Vagina (tissue), 2 donors: ENCODE data around the gene UXT. TPM values are rescaled to one million over a fixed set of nuclear protein-coding genes. Genes with fewer than 3 reads are reported as not detected.

Experiments
- DNase-seq, 2 donors: peaks; one replicate each; pipeline ENCODE4 v3.0.0-alpha.2; 2017; ENCODE audit errors: extremely low spot score in 2 of 2
- H3K27ac ChIP-seq: fragments of 200-600 bp; sonication (generic); one replicate; pipeline ENCODE4 v1.5.1; 2019
- H3K27me3 ChIP-seq: fragments of 200-600 bp; sonication (generic); one replicate; pipeline ENCODE4 v1.5.1; 2019
- H3K36me3 ChIP-seq, 2 donors: fragments of 200-600 bp; sonication (generic); one replicate each; pipeline ENCODE4 v1.5.1; 2017 to 2019
- H3K4me1 ChIP-seq: fragments of 200-600 bp; sonication (generic); one replicate; pipeline ENCODE4 v1.5.1; 2019
- H3K4me3 ChIP-seq, 2 donors: fragments of 200-600 bp; sonication (generic); 1 replicate in 1 of 2; 2 replicates in 1 of 2; pipeline ENCODE4 v1.5.1; 2016 to 2019
- H3K9me3 ChIP-seq: fragments of 200-600 bp; sonication (generic); one replicate; pipeline ENCODE4 v1.5.1; 2019
- CTCF ChIP-seq, 3 experiments: fragments of 450-650 bp in 2 of 3; fragments of 200-600 bp in 1 of 3; sonication (generic) in 1 of 3; IDR thresholded peaks; one replicate each; pipeline ENCODE4 v1.5.1; 2017 to 2019; ENCODE audit warnings: antibody characterized with exemption in 3 of 3, mild to moderate bottlenecking in 2 of 3, moderate library complexity in 2 of 3
- POLR2A ChIP-seq, 2 donors: fragments of 450-650 bp; IDR thresholded peaks; one replicate each; pipeline ENCODE4 v1.6.1; 2017; ENCODE audit warnings: antibody characterized with exemption in 2 of 2, mild to moderate bottlenecking in 2 of 2, moderate library complexity in 2 of 2
- POLR2AphosphoS5 ChIP-seq, 2 donors: sonication (generic); formaldehyde crosslinking; IDR thresholded peaks; one replicate each; pipeline ENCODE4 v1.9.0; 2017; ENCODE audit warnings: antibody characterized with exemption in 2 of 2, mild to moderate bottlenecking in 2 of 2, low read depth in 1 of 2; ENCODE audit not compliant: insufficient read depth in 1 of 2
- intact Hi-C: fragments of 100-400 bp; cut with DNase I; formaldehyde crosslinking; loops from one replicate; pipeline ENCODE4 v1.15.1; 2023
- total RNA-seq: library from RNA; depleted of rRNA; stranded (reverse); fragments of >200 nt; gene quantifications from one replicate; pipeline ENCODE4 v1.2.3, GENCODE V29; 2016

Gene UXT
- total RNA-seq, 1 donor from 2014 or later, result 93.3 TPM

DNA sequence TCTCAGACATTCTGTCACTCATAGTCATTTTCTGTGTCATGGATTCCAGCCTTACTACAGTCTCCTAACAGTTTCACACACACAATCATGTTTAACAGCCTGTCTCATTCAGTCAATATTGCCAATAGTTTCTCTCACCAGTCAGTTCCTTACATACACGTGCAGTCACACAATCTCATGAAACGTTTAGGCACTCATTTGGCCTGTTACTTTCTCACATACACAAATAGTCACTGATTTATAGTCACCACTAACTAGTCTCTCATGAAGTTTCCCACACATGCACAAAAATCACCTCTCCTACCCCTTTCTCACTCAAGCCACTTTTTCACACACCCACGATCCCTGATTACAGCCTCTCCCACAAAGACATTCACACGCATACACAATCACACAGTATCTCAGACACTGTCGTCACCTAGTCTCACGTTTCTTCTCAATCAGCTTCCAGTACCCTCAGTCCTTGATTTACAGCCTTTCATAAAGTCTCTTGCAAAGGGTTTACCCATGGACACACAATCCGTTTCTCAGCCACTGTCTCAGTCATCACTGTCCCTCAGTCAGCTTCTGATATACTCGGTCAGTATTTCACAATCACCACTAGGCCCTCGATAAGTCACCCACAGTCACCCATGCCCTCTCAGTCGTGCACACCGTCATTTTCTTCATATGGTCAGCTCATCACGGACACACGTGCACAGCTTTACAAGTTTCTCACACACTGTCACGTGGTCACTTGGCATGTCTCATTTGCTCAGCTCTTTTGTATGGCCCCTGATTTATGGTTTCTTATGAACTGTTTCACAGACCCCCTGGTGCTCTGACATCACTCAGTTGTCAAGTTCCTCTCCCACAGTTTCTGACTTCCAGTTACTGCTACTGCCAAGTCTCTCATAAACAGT, 25.0 kb downstream of the UXT start:
- H3K27ac ChIP-seq, result no peak overlapping the region
- H3K4me1 ChIP-seq, result no peaks in the 10 kb centered on the region
- H3K9me3 ChIP-seq, result no peaks in the 10 kb centered on the region
- no peaks in the 10 kb centered on the region for H3K27me3 ChIP-seq
- intact Hi-C loops, result no loop called here
- H3K36me3 ChIP-seq, result peaks cover 0 to 12% of the 10 kb centered on the region in 2 donors
- H3K4me3 ChIP-seq, result no peak overlapping the region
- TF ChIP-seq POLR2A (IDR thresholded peaks at IDR 0.05) (no peak), POLR2AphosphoS5 (IDR thresholded peaks at IDR 0.05; ENCODE audit: insufficient read depth in 1 of 2, low read depth in 1 of 2) (no peak), CTCF (IDR thresholded peaks at IDR 0.05) (no peak)
- DNase-seq, result no peak

DNA sequence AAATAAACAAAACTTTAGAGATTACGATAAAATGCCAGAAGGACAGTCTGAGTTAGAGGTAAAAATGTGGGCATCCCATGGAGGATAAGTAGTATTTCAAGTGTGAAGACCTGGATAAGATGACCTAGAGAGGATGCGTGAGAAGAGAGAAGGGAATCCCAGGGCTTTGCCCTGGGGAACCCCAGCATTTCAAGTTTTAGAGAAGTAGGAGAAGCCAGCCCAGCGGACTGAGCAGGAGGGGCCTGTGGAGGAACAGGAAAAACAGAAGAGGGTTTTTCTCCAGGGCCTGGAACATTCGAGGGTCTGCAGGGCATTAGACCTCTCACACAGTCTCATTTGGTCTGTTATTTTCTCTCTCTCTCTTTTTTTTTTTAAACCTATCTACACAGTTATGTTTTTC, 26.3 kb downstream of the UXT start:
- intact Hi-C loops, result no loop called here
- H3K9me3 ChIP-seq, result no peaks in the 10 kb centered on the region
- DNase-seq, result no peak
- no peaks in the 10 kb centered on the region for H3K27me3 ChIP-seq
- H3K4me3 ChIP-seq, result no peak overlapping the region
- H3K36me3 ChIP-seq, result peaks cover 0 to 9% of the 10 kb centered on the region in 2 donors
- no peak for TF ChIP-seq POLR2AphosphoS5 (IDR thresholded peaks at IDR 0.05; ENCODE audit: insufficient read depth in 1 of 2, low read depth in 1 of 2)
- no peak for TF ChIP-seq POLR2A (IDR thresholded peaks at IDR 0.05)
- TF ChIP-seq CTCF (IDR thresholded peaks at IDR 0.05), result no peak
- H3K4me1 ChIP-seq, result no peaks in the 10 kb centered on the region
- no peak overlapping the region for H3K27ac ChIP-seq

DNA sequence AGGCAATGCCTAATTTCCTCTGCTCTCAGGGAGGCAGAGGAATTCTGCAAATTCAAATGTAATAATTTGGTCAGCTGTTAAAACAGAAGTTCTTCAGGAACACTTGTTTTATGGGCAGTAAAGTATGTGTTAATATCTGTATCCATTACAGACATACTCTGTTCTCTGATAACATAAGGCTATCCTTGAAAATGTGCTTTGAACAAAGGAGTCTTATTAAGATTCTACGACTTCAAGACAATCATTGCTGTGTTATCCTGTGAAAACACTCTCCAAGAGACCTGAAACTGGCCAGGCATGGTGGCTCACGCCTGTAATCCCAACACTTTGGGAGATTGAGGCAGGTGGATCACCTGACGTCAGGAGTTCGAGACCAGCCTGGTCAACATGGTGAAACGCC, 27.3 kb downstream of the UXT start:
- Histone ChIP-seq H3K27ac (no peak overlapping the region), H3K4me1 (no peaks in the 10 kb centered on the region), H3K9me3 (no peaks in the 10 kb centered on the region), H3K4me3 (no peak overlapping the region), H3K27me3 (no peaks in the 10 kb centered on the region), H3K36me3 (peaks cover 0 to 8% of the 10 kb centered on the region in 2 donors)
- no peak for DNase-seq
- intact Hi-C loops, result no loop called here
- TF ChIP-seq CTCF (IDR thresholded peaks at IDR 0.05), result no peak
- no peak for TF ChIP-seq POLR2AphosphoS5 (IDR thresholded peaks at IDR 0.05; ENCODE audit: insufficient read depth in 1 of 2, low read depth in 1 of 2)
- no peak for TF ChIP-seq POLR2A (IDR thresholded peaks at IDR 0.05)

GRCh38 chrX:47629419-47630200, 29.4 kb downstream of the UXT start, which contains the start of gene CFP:
Gene CFP, minus strand, starts transcription at chrX:47629930. Its CDS starts 86 bp downstream, at chrX:47629844.
- no peaks in the 10 kb centered on the region for H3K36me3 ChIP-seq
- intact Hi-C loops, result no loop called here
- no peak within 1 kb of the TSS for H3K4me3 ChIP-seq

More at GRCh38 chrX:47629419-47630200, 29.4 kb downstream of the UXT start, which contains the start of gene CFP:
- no peaks in the 10 kb centered on the region for H3K27me3 ChIP-seq
- no peak for DNase-seq
- H3K9me3 ChIP-seq, result no peaks in the 10 kb centered on the region
- H3K27ac ChIP-seq, result no peak within 1 kb of the TSS
- H3K4me1 ChIP-seq, result no peaks in the 10 kb centered on the region
- no peak for TF ChIP-seq CTCF (IDR thresholded peaks at IDR 0.05)
- no peak for TF ChIP-seq POLR2AphosphoS5 (IDR thresholded peaks at IDR 0.05; ENCODE audit: insufficient read depth in 1 of 2, low read depth in 1 of 2)
- TF ChIP-seq POLR2A (IDR thresholded peaks at IDR 0.05), result no peak
